Activated CD4-positive, CD25-positive, alpha-beta regulatory T cell (primary cell): ENCODE measurements around the gene GFRA1.

ENCODE experiments used
- DNase-seq, 4 experiments: peaks; one replicate each; lab custom pipeline; 2025; lab: John Stamatoyannopoulos, UW

Gene GFRA1

GRCh38 chr10:116241085-116241484, 31.9 kb downstream of the GFRA1 start:
- no peak for DNase-seq

DNA sequence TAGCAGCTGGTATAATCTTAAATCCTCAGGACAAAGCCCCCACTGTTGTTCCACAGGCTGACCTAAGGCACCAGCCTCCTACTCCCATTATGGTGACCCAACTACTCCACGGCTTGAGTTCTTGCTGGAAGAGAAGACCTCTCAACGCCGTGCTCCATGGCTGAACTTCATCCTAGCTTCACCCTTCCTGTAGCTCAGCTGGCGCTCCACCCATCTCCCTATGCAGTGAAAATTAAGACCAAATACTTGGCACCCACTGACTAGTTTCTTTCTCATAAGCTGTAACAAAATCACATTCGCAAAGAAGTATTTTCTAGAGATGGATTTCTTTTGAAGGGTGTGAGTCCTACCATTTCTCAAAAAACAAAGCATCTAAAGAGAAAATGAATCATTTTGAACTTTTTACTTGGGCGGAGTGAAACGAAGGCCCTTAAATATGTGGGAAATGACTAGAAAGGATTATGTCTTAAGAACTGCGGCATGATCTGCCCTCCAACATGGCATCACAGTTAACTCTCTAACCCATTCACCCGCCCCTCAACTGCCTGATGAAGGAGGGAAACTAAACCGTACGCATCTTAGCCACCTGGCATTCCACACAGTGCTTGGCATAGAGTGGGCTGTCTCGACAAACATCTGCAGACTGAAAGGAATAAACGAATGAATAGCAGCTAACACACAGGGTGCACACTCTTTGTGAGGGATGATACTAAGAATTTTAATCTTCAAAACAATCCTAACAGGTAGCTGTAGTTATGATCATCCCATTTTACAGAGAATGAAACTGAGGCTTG, 32.7 kb downstream of the GFRA1 start:
- DNase-seq, result no peak

GRCh38 chr10:116239229-116239628, 33.8 kb downstream of the GFRA1 start:
- no peak for DNase-seq

GRCh38 chr10:116237970-116238369, 35.0 kb downstream of the GFRA1 start:
- DNase-seq, result no peak

GRCh38 chr10:116237260-116237659, 35.7 kb downstream of the GFRA1 start:
- no peak for DNase-seq

GRCh38 chr10:116233230-116233629, 39.8 kb downstream of the GFRA1 start:
- DNase-seq, result no peak

- no peak for DNase-seq
Observed at GRCh38 chr10:116232613-116233012, 40.4 kb downstream of the GFRA1 start.

DNA sequence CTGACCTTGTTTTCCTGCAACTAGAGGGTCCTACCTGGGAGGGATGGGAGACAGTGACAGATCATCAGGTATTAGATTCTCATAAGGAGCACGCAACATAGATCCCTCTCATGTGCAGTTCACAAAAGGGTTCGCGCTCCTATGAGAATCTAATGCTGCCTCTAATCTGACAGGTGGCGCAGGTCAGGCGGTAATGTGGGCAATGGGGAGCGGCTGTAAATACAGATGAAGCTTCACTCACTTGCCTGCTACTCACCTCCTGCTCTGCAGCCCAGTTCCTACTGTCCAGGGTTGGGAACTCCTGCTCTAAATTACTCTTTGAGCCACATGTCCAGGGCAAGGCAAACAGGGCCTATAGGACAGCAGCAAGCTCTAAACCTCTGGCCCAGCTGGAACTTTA, 46.2 kb downstream of the GFRA1 start:
- DNase-seq, result no peak

DNA sequence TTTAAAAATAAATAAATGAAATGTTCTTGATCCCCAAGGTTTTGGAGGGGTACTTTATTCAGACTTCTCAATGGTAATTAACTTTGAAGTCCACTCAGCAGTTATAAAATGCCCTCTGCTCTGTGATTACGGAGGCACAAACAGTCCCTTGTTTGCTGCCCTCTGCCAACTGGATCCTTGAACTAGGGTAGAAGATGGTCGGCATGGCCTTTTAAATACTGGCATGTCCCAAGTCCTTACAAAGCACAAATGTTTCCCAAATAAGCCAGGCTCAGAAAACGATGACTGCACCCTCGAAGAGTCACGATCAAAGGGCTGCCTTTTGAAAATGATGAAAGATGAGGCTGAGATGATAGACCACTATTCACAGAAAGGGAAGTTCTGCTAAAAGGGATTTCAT, 47.0 kb downstream of the GFRA1 start:
- DNase-seq, result no peak

DNA sequence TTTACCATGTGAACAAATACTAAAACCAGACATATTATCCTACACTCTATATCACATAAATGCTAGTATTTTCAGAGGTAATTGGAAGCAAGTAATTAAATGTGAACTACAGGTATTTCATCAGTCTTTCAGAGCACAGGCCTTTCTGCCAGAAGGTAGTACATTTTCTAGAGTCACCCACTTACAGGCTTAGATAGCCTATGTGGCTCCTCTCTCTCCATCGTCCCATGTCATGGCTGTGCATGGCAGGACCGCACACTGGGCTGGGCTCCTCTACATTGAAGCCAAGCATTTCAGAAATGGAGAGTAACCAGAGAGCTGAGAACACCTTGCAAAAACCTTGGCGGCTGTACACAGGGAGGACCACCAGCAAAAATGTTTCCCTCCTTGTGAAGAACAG, 49.7 kb downstream of the GFRA1 start:
- DNase-seq, result no peak

- no peak for DNase-seq
Observed at GRCh38 chr10:116221053-116221452, 52.0 kb downstream of the GFRA1 start.

DNA sequence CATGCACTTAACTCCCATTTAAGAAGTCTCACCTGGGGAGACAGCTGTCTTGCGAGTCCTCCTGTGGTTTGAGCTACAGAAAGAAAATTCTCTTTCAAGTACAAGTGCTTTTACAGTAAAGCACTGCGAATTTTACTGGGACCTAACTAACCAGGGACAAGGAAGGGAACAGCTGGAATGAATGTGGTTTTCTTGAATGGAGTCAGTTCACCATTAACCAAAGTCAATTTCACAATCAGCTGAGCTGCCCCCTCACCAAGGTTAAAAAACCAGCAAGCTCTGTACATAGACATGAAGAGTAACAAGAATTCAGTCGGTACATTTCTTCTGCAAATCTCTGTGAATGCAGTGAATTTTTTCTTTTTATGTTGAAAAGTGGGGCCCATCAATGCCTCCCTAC, 56.3 kb downstream of the GFRA1 start:
- DNase-seq, result no peak

- DNase-seq, result no peak
Observed at GRCh38 chr10:116215651-116216050, 57.4 kb downstream of the GFRA1 start.

- DNase-seq, result no peak
Observed at GRCh38 chr10:116211682-116212081, 61.3 kb downstream of the GFRA1 start.

GRCh38 chr10:116210588-116211346, 62.2 kb downstream of the GFRA1 start:
- DNase-seq, result no peak

- DNase-seq, result no peak
Observed at GRCh38 chr10:116209781-116210180, 63.2 kb downstream of the GFRA1 start.

GRCh38 chr10:116208956-116209567, 63.9 kb downstream of the GFRA1 start:
- no peak for DNase-seq

GRCh38 chr10:116207690-116208089, 65.3 kb downstream of the GFRA1 start:
- DNase-seq, result no peak

DNA sequence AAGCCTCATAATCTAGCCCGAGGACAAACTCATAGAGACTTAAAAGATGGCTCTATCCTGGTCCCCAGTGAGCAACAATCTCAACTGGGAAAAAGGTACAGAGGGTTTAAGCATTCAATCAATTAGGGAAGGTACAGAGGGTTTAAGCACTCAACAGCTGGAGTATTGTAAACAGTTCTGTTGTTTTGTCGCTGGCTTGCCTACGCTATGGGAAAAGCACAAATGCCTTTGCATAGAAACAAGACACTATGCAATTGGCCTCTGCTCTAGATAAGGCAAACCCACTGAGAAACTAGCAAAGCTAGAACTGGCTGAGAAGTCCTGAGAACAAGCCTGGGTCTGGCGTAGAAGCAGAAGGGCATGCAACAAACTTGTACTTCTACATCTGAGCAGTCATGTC, 69.3 kb downstream of the GFRA1 start:
- no peak for DNase-seq

- no peak for DNase-seq
Observed at GRCh38 chr10:116201670-116202430, 71.2 kb downstream of the GFRA1 start.

GRCh38 chr10:116201011-116201410, 72.0 kb downstream of the GFRA1 start:
- no peak for DNase-seq

DNA sequence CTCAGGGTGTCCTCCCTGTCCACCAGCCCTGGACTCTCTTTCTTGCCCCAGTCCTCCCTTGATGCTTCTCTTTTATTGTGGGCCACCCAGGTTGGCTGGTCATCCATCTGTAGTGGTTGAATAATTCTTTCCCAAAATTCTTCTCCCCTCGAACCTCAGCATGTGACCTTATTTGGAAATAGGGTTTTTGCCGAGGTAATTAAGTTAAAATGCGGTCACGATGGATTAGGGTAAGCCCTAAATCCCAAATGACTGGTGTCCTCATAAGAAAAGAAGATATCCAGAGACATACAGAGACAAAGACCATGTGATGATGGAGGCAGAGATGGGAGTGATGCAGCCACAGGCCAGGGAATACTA, 74.3 kb downstream of the GFRA1 start:
- no peak for DNase-seq
